OCI-LY1 (cell line): ENCODE measurements around the gene NR6A1.

Experiments used
- EZH2 ChIP-seq: fragments of 200-600 bp; sonication (generic), shearing (Covaris generic); IDR thresholded peaks from 2 replicates; pipeline ENCODE4 v1.8.0; 2017; ENCODE audit warnings: borderline replicate concordance, mixed run types, mild to moderate bottlenecking, antibody characterized with exemption, low read length, moderate library complexity, mixed read lengths
- TF ChIP-seq, protein P1 (sequence below): fragments of 200-600 bp; sonication (generic), shearing (Covaris generic); IDR thresholded peaks from 2 replicates; pipeline ENCODE4 v1.5.1; 2017; ENCODE audit warnings: mild to moderate bottlenecking, antibody characterized with exemption, low read length, moderate library complexity, mixed read lengths

DNA sequence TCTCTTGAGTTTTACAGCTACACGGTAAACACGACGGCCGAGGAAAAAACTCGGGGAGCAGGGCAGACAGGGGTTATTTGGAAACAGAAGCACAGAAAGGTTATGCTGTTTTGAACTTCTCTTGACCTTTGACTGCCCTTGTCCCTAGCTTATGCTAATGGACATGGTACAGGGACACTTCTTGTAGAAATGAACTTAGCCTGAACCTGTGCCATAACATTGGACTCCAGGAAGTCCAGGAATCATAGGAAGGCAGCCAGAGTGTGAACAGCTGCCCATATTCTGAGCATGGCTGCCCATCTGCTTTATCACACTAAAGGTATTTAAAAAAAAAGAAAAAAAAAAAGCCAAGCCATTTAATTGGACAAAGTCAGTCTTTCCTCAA lies 46.1 kb downstream of the NR6A1 start:
- TF ChIP-seq, protein P1, sequence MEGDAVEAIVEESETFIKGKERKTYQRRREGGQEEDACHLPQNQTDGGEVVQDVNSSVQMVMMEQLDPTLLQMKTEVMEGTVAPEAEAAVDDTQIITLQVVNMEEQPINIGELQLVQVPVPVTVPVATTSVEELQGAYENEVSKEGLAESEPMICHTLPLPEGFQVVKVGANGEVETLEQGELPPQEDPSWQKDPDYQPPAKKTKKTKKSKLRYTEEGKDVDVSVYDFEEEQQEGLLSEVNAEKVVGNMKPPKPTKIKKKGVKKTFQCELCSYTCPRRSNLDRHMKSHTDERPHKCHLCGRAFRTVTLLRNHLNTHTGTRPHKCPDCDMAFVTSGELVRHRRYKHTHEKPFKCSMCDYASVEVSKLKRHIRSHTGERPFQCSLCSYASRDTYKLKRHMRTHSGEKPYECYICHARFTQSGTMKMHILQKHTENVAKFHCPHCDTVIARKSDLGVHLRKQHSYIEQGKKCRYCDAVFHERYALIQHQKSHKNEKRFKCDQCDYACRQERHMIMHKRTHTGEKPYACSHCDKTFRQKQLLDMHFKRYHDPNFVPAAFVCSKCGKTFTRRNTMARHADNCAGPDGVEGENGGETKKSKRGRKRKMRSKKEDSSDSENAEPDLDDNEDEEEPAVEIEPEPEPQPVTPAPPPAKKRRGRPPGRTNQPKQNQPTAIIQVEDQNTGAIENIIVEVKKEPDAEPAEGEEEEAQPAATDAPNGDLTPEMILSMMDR: no peak
- TF ChIP-seq EZH2: no peak
